HG03108 (cell line): ENCODE results near the gene TAPT1.
"Not testable (repeated sequence)": the region's sequence is repeated elsewhere in the genome, so short reads cannot be mapped to it uniquely, and the experiment has no call there.

Experiments used
- ATAC-seq: cut with Tn5 transposase; IDR thresholded peaks from one replicate; pipeline ENCODE4 v1.9.1; 2021; ENCODE audit warnings: moderate library complexity; ENCODE audit not compliant: unreplicated experiment

Gene TAPT1

GRCh38 chr4:16225863-16226815 lies at the start of gene TAPT1:
TSS of gene TAPT1 (minus strand) at chr4:16226471. CDS start at chr4:16226457, 14 bp downstream.
- peak; percentile 61 for ATAC-seq

GRCh38 chr4:16271411-16271810 lies 45.1 kb upstream of the TAPT1 start:
- ATAC-seq: no peak

- ATAC-seq: no peak
Measured at GRCh38 chr4:16270454-16271328, 44.4 kb upstream of the TAPT1 start.

- not testable (repeated sequence) for ATAC-seq
Measured at GRCh38 chr4:16269742-16270453, 43.6 kb upstream of the TAPT1 start.

- ATAC-seq: no peak
Measured at GRCh38 chr4:16269240-16269639, 43.0 kb upstream of the TAPT1 start.

- no peak for ATAC-seq
Measured at GRCh38 chr4:16268290-16268689, 42.0 kb upstream of the TAPT1 start.

GRCh38 chr4:16267639-16268038 lies 41.4 kb upstream of the TAPT1 start:
- ATAC-seq: no peak

- no peak for ATAC-seq
Measured at GRCh38 chr4:16265820-16266219, 39.5 kb upstream of the TAPT1 start.

GRCh38 chr4:16264798-16265197 lies 38.5 kb upstream of the TAPT1 start:
- peak; percentile 56 for ATAC-seq

GRCh38 chr4:16263056-16263455 lies 36.8 kb upstream of the TAPT1 start:
- no peak for ATAC-seq

GRCh38 chr4:16262188-16262587 lies 35.9 kb upstream of the TAPT1 start:
- ATAC-seq: no peak

- ATAC-seq: no peak
Measured at GRCh38 chr4:16261313-16261878, 35.1 kb upstream of the TAPT1 start.

- ATAC-seq: no peak
Measured at GRCh38 chr4:16259889-16260246, 33.6 kb upstream of the TAPT1 start.

- ATAC-seq: no peak
Measured at GRCh38 chr4:16259241-16259888, 33.1 kb upstream of the TAPT1 start.

GRCh38 chr4:16257611-16258010 lies 31.3 kb upstream of the TAPT1 start:
- ATAC-seq: no peak

GRCh38 chr4:16256343-16256742 lies 30.1 kb upstream of the TAPT1 start:
- no peak for ATAC-seq

GRCh38 chr4:16255730-16256129 lies 29.5 kb upstream of the TAPT1 start:
- no peak for ATAC-seq

- no peak for ATAC-seq
Measured at GRCh38 chr4:16253127-16253960, 27.1 kb upstream of the TAPT1 start.

- no peak for ATAC-seq
Measured at GRCh38 chr4:16250661-16251365, 24.5 kb upstream of the TAPT1 start.
